NCI-H128 (cell line): ENCODE data around the gene IL19.

Experiments
- DNase-seq: peaks from one replicate; lab custom pipeline; 2025; ENCODE audit not compliant: unreplicated experiment; lab: John Stamatoyannopoulos, UW

Gene IL19, protein sequence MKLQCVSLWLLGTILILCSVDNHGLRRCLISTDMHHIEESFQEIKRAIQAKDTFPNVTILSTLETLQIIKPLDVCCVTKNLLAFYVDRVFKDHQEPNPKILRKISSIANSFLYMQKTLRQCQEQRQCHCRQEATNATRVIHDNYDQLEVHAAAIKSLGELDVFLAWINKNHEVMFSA

DNA sequence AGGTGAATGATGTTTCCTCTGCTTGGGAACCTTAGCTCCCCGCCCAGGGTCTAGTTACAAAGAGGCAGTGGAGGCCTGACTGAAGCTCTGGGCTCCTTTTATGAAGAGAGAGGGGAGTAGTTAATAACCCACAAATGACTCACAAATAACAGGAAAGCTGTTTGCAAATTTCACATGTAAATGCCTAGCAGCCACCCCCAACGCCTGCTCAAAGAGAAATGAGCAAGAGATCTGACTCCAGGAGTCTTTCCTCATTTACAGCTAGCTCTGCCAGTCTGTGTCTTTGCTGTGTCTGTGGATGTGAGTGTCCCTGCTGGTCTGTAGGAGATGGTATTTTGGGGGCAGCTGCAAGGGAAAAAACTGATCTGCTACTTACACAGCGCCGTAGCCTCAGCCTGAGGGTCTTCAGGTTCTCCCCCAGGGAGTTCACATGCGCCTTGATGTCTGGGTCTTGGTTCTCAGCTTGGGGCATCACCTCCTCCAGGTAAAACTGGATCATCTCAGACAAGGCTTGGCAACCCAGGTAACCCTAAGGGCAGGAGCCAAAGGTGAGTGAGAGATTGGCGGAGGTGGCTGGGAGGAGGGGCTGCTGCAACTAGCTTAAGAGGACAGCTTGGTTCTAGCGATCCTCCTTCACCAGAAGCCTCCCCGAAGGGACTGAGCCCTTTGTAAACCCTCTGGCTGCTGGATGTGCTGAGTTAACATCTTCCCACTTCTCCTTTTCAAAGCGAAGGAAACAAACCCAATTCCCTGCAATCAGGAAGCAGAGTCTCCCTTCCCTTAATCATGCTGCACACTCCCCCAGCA, at the start of gene IL19:
TSS of gene IL19 (plus strand) at position 243 of the 807 bp plus-strand sequence. CDS start 65,890 bp downstream, outside the sequence.
- no peak for DNase-seq

- DNase-seq: no peak
These were observed 49.1 kb upstream of the IL19 start for GRCh38 chr1:206721454-206721853.

- no peak for DNase-seq
These were observed 47.7 kb upstream of the IL19 start for GRCh38 chr1:206722751-206723461.

DNA sequence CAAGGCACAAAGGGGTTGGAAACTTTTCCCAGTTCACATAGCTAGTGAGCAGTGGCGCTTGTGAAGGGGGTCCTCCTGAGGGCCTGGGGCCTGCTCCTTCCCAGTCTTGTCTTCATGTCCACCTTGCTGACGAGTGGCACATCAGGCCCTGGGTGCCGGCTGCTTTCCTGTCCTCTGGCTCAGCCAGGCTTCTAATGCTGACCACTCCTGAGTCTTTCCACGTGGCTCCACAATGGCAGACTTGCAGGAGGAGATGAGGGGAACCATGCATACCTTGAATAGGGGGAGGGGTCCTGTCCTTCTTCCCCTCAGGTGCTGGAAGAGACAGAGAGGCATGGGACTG, 47.1 kb upstream of the IL19 start:
- no peak for DNase-seq

GRCh38 chr1:206723805-206724472, 46.6 kb upstream of the IL19 start:
- no peak for DNase-seq

GRCh38 chr1:206725109-206725963, 45.2 kb upstream of the IL19 start:
- no peak for DNase-seq

DNA sequence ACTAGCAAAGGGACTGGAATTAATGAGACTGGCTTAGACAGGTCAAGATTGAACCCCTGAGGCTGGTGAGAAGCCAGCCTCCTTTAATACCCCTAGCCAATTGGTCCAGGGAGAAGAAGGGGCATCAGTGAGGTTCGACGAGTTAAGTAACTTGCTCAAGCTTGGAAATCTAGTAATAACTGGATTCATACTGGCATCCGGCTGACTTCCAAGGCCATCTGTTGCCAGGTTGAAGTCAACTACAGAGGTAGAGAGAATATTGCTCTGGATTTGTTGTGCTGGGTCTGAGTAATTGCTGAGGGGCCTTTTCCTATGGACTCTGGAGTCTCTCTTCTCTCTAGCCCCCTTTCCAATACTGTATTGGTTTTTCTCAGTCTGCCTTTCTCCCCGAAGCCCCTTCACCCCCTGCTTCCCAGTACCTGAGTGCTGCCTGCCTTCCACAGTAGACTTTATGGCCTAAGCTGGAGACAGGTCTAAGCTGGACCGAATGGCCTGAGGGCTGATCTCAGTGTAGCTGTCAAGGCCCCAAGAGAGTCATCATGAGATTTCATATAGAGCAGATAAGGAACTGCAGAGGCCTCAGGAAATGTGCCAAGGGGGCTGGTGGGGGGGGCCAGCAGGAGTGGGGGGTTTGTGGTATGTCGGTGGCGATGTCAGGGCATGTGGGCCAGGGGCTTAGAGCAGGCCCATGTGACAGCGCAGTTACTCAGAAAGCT, 42.4 kb upstream of the IL19 start:
- DNase-seq: no peak

- DNase-seq: no peak
These were observed 41.9 kb upstream of the IL19 start for GRCh38 chr1:206728697-206728987.

DNA sequence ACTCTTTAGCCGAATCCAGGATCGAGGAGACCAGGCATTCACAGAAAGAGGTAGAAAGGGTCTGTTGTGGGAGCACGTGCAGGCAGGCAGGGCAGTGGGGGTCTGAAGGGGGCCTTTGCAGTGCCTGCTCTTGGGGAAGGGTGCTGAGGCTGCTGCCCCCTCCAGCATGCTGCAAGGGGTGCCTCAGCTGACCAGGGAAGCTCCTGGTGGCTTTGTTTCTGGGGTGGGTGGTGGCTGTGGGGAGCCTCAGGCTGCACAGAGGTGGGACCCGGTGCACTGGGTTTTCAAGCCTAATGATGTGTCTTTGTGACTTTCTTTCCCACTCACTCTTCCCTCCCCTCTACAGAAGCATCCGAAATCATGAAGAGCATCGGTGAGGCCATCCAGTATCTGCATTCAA, 41.5 kb upstream of the IL19 start:
- no peak for DNase-seq

DNA sequence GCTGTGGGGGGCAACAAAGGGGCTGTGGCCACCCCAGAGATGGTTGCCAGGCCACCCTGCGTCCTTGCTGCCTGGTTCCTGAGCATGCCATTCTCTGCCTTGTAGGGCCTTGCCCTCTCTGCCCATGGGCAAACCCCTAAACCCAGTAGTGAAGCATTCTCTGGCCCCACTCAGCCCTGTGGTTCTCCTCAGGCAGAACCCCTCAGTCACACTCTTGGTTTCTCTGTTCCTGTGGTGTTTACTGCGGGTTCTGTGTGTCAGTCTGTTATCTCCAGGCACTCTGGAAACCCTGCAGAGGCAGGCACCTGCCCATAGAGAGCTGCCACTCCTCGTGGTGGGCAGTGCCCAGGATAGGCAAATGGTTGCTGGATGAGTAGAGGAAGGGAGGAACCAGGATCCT, 41.1 kb upstream of the IL19 start:
- no peak for DNase-seq

GRCh38 chr1:206732508-206732907, 38.1 kb upstream of the IL19 start:
- no peak for DNase-seq

GRCh38 chr1:206732992-206733391, 37.6 kb upstream of the IL19 start:
- DNase-seq: no peak

DNA sequence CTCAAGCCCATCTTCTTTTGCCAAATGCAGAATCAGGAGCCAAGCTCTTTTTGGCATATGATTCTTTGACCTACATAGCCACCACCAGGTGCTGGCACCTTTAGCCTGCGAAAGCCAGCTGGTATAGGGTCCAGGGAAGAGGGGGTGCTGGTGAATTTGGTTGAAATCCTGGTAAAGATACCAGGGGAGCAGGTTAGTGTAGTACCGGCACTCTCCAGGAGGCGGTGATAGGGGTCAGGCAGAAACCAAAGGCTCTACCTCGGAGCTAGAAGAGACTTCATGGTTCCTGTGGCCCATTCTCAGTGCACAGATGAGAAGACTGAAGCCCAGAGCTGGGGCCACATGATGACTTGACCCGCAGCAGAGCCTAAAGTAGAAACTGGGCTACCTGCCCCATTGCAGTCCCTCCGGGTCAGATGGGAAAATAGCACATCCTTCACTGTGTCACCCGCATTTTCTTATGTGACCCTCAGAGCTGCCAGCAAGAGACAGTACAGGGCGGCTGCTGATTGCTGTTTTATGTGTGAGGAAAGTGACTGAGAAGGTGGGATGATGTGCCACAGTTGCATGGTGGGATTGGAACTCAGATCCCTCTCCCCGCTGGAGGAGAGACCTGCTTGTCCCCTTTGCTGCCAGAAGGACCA, 36.0 kb upstream of the IL19 start:
- no peak for DNase-seq

DNA sequence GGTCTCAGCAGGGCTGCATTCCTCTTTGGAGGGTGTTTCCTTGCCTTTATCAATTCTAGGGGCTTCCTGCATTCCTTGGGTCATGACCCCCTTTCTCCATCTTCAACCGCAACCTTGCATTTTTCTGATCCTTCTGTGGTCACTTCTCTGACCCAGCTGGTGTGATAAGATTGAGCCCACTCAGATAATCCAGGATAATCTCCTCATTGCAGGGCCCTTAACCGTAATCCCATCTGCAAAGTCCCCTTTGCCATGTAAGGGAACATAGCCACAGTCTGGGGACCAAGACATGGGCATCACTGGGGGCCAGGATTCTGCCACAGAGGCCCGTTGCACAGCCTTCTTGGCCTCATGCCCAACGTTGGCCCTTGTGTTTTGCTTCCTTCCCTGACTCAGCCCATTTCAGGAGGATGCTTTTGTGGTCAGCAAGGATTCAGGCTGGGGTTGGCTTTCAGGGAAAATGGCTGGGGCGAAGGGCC, 35.0 kb upstream of the IL19 start:
- no peak for DNase-seq

GRCh38 chr1:206736878-206737728, 33.5 kb upstream of the IL19 start:
- DNase-seq: no peak

- DNase-seq: no peak
These were observed 32.8 kb upstream of the IL19 start for GRCh38 chr1:206737729-206738201.

DNA sequence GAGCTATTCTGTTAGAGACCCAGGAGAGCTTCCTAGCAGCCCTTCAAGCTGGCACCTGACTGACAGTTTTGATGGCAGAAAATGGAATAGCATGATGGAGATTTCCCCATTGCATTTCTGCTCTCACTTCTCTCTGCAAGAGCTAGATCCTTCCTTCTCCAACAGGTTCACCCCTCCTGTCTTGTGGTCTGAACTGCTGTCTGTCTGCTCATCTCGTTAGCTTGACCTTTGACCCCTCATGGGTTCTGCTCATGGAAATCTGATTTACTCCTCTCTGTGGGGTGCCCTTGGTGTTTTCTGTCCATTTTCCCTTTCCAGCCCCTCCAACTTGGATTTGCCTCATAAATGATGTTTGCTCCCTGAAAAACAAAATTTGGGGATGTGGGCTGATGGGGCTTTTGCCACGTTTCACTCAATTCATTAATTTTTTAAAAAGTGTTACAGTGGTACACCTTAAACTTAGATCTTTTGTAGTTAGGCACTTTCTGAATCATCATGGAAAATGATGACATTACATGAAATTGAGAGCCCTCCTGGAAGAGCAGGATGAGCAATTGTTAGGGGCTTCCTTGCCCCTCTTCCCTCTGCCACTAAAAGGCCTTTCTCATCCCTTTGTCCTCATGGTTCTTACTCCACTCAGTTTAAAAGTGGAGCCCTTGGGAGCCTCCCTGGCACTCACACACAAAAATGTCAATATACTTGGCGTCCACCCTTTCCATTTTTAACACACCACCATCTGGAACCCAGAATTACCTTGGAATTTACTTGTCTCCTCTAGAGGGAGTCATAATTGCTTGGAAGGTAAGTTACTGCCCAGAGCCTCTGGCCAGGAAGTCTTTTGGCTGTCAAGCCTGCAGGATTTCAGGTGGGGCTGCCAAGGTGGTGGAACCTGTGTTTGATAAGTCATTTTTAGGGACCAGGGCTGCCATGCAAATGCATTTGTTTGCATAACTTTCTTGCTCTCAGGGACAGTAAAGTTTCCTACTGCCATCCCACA, 31.9 kb upstream of the IL19 start:
- DNase-seq: no peak
